AG08396 (cell line): Measurements from ENCODE around the gene PITX1.
"Not testable (repeated sequence)": the region's sequence is repeated elsewhere in the genome, so short reads cannot be mapped to it uniquely, and the experiment has no call there.

Experiments
- DNase-seq: peaks from one replicate; pipeline ENCODE4 v3.0.0; 2012; ENCODE audit warnings: low spot score, mixed read lengths

PITX1 gene

GRCh38 chr5:135010502-135011354, 23.3 kb downstream of the PITX1 start:
- DNase-seq = no peak

GRCh38 chr5:135009736-135010501, 24.1 kb downstream of the PITX1 start:
- no peak for DNase-seq

- no peak for DNase-seq
These were observed 24.9 kb downstream of the PITX1 start for GRCh38 chr5:135008981-135009735.

GRCh38 chr5:135008556-135008955, 25.5 kb downstream of the PITX1 start:
- no peak for DNase-seq

GRCh38 chr5:135007749-135008363, 26.2 kb downstream of the PITX1 start:
- no peak for DNase-seq

- no peak for DNase-seq
These were observed 26.7 kb downstream of the PITX1 start for GRCh38 chr5:135007305-135007704.

- no peak for DNase-seq
These were observed 29.0 kb downstream of the PITX1 start for GRCh38 chr5:135005076-135005475.

- DNase-seq = peak; percentile 3
These were observed 29.7 kb downstream of the PITX1 start for GRCh38 chr5:135004376-135004775.

GRCh38 chr5:134998068-134998467, 36.0 kb downstream of the PITX1 start:
- not testable (repeated sequence) for DNase-seq

GRCh38 chr5:134997015-134997414, 37.0 kb downstream of the PITX1 start:
- no peak for DNase-seq

- DNase-seq = no peak
These were observed 38.1 kb downstream of the PITX1 start for GRCh38 chr5:134995850-134996402.

GRCh38 chr5:134994560-134995156, 39.4 kb downstream of the PITX1 start:
- no peak for DNase-seq

GRCh38 chr5:134993161-134993560, 40.9 kb downstream of the PITX1 start:
- no peak for DNase-seq

GRCh38 chr5:134992148-134992547, 41.9 kb downstream of the PITX1 start:
- DNase-seq = no peak

- not testable (repeated sequence) for DNase-seq
These were observed 43.8 kb downstream of the PITX1 start for GRCh38 chr5:134990183-134990582.

- DNase-seq = peak; percentile 13
These were observed 44.7 kb downstream of the PITX1 start for GRCh38 chr5:134989266-134989830.

- DNase-seq = no peak
These were observed 51.8 kb downstream of the PITX1 start for GRCh38 chr5:134982230-134982629.

- no peak for DNase-seq
These were observed 54.6 kb downstream of the PITX1 start for GRCh38 chr5:134979416-134979815.
